Measurements from ENCODE around the gene NABP2.

Gene NABP2

DNA sequence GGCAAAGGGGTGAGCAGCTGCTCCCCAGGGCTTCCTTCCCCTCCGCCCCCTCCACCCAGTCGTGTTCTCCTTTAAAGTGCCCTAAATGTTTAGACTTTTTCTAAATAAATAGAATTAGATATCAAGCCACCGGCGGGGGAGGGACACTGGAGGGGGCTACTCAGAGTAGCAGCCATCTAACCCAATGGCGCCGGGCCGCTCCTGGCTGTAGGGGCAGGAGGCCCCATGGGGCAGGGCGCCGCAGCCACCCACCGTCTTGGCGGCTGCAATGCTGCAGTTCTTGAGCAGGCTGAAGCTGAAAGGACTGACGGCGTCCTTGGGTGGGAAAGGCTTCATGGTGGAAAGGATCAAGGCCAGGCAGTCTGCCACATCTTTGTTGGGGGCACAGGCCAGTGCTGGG lies 18.8 kb downstream of the NABP2 start:
- DNase-seq (ENCODE audit: low read depth): no peak
- TF ChIP-seq, protein P1, sequence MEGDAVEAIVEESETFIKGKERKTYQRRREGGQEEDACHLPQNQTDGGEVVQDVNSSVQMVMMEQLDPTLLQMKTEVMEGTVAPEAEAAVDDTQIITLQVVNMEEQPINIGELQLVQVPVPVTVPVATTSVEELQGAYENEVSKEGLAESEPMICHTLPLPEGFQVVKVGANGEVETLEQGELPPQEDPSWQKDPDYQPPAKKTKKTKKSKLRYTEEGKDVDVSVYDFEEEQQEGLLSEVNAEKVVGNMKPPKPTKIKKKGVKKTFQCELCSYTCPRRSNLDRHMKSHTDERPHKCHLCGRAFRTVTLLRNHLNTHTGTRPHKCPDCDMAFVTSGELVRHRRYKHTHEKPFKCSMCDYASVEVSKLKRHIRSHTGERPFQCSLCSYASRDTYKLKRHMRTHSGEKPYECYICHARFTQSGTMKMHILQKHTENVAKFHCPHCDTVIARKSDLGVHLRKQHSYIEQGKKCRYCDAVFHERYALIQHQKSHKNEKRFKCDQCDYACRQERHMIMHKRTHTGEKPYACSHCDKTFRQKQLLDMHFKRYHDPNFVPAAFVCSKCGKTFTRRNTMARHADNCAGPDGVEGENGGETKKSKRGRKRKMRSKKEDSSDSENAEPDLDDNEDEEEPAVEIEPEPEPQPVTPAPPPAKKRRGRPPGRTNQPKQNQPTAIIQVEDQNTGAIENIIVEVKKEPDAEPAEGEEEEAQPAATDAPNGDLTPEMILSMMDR (IDR thresholded peaks at IDR 0.05; ENCODE audit: low read depth, low read length, missing control alignments): no peak
- H3K4me3 ChIP-seq (ENCODE audit: low read depth, low read length): no peak overlapping the region

DNA sequence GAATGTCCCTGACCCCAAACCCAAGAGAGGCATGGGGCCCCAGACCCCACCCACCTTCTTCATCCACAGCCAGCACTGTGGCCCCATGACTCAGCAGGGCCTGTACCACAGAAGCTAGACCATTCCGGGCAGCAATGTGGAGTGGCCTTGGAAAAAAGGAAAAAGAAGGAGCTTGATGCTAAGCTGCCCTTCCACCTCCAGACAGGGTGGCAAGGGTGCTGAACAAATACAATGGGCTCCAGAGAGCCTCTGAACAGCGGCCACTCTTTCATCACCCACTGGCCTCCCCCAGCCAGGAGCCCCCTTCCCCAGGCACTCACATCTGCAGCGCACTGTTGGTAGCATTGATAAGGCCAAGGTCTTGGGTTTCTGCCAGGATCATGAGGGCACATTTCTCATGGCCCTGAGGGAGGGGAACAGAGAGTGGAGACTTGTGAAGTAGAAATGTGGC lies 19.6 kb downstream of the NABP2 start:
- DNase-seq (ENCODE audit: low read depth): no peak
- H3K4me3 ChIP-seq (ENCODE audit: low read depth, low read length): no peak overlapping the region
- TF ChIP-seq, protein P1 (IDR thresholded peaks at IDR 0.05; ENCODE audit: low read depth, low read length, missing control alignments): no peak

DNA sequence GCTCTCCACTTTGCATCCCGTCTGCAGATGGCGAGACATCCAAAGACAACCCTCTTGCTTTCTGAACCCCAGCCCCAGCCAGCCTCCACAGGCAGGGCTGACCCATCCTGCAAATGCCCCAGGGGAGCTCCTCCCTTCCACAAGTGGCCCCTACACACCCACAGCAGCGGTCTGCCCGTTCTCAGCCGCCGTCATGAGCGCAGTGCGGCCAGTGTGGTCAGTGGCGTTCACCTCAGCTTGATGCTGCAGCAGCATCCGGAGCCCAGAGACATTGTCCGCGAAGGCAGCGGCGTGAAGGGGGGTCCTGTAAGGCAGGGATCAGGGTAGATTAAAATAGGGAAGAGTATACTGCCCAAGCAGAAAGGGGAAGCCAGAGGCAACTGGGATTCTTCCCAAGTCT lies 20.4 kb downstream of the NABP2 start:
- no peak overlapping the region for H3K4me3 ChIP-seq (ENCODE audit: low read depth, low read length)
- TF ChIP-seq, protein P1 (IDR thresholded peaks at IDR 0.05; ENCODE audit: low read depth, low read length, missing control alignments): no peak
- no peak for DNase-seq (ENCODE audit: low read depth)

DNA sequence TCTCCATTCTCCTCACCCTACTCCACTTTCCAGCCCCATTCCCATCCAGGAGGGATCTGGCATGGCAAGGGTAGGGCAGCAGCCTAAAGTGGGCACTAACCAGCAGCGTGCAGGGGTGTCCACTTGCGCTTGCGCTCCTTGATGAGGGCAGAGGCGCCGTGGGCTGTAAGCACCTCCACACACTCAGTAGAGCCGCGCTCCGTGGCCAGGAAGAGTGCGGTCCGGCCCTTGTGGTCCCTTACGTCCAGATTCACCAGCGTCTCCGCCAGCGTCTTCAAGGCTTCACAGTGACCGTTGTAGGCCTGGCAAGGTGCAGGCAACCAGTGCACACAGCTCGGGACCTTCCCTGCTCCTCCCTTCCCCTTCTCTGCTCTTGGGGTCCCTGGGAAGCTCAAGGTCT lies 23.8 kb downstream of the NABP2 start:
- TF ChIP-seq, protein P1 (IDR thresholded peaks at IDR 0.05; ENCODE audit: low read depth, low read length, missing control alignments): no peak
- H3K4me3 ChIP-seq (ENCODE audit: low read depth, low read length): no peak overlapping the region
- no peak for DNase-seq (ENCODE audit: low read depth)

DNA sequence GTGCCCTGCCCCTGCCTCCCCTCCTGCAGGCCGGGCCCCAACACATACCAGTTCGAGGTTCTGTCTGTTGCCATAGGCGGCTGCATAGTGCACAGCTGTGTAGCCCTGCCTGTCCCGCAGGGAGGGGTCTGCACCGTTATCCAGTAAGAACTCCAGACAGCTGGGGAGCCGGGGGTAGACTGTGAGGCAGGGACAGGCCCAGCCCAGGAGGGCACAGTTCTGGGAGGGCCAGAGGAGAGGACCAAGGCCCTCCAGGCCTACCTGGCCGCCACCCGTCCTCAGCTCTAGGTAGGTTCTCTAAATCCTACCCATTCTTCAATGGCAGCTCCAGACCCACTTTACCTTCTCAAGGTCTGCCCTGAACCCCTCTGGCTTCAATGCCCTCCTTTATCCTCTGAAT lies 24.6 kb downstream of the NABP2 start:
- TF ChIP-seq, protein P1 (IDR thresholded peaks at IDR 0.05; ENCODE audit: low read depth, low read length, missing control alignments): no peak
- H3K4me3 ChIP-seq (ENCODE audit: low read depth, low read length): no peak overlapping the region

DNA sequence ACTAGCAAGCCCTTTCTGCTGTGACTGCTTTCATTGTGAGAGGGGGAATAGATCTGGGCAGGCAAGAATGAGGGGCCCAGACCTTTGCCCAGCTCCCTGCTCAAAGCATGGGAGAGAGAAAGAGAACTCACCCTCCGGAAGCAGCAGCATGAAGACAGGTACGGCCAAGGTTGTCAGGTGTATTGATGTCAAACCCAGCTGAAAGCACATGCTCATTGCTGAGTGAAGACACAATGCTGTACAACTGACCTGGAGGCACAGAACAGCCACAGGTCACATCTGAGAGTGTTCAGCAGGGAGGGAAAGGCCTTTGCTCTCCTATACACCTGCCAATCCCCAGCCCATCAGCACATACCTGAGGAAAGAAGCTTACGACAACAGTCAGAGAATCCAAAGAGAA lies 28.5 kb downstream of the NABP2 start:
- TF ChIP-seq, protein P1 (IDR thresholded peaks at IDR 0.05; ENCODE audit: low read depth, low read length, missing control alignments): no peak
- H3K4me3 ChIP-seq (ENCODE audit: low read depth, low read length): no peak overlapping the region
- DNase-seq (ENCODE audit: low read depth): no peak

More for the DNA sequence above, 24.6 kb downstream of the NABP2 start:
- no peak for DNase-seq (ENCODE audit: low read depth)

DNA sequence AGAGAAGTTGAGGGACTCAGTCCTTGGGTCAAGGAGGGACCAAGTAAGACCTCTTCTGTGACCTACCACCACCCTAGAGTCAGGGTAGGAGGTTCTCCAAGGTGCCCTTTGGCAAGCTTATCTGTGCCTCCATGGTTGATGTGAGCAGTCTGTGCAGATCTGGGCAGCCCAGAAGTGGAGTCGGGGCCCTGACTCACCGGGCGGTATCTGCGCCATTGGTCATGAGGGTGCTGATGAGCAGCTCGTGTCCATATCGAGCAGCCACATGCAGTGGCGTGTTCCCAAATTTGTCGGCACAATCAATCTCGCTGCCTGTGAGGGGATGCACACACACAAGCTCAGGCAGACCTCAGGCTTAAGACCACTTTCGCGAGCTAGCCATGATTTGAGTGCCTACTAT lies 28.9 kb downstream of the NABP2 start:
- TF ChIP-seq, protein P1 (IDR thresholded peaks at IDR 0.05; ENCODE audit: low read depth, low read length, missing control alignments): no peak
- no peak overlapping the region for H3K4me3 ChIP-seq (ENCODE audit: low read depth, low read length)
- no peak for DNase-seq (ENCODE audit: low read depth)
